HG03520 (cell line): ENCODE data around the gene COL27A1.

Source experiments
- ATAC-seq: cut with Tn5 transposase; IDR thresholded peaks from one replicate; pipeline ENCODE4 v1.9.1; 2021; ENCODE audit warnings: mild to moderate bottlenecking, moderate library complexity; ENCODE audit not compliant: unreplicated experiment

The COL27A1 gene

DNA sequence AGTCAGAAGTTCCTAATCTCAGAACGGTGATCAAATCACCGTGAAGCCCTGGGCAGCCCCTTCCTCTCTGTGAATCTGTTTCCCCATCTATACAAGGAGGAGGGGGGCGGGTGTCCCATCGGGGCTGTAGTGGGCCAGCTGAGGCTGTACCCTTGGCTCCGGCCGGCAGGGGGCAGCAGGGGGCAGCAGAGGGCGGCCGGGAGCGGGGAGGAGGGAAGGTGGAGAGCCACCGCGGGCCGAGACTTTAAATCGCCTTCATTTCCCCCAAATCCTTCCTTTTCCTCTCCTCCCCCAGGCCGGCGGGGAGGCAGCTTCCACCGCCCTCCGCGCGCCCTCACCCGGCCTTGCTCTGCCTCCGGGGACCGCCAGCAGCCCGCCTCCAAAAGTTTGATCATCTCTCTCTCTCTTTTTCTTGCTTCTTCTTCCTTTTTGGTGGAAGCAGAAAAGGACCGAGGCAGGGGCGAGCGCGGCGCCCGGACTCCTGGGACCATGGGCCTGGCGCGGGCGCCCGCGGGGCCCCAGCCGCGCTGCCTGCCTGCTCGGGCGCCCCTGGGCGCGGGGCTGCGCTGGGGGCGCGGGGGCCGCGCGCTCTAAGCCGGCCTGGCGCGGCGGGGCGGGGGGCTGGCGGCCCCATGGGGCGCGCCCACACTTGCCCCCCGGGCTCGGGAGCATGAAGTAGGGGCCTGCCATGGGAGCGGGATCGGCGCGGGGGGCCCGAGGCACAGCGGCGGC, at the start of gene COL27A1:
TSS of gene COL27A1 (plus strand) at position 275 of the 732 bp plus-strand sequence. CDS start at position 689, 414 bp downstream.
- peak; percentile 70 for ATAC-seq

DNA sequence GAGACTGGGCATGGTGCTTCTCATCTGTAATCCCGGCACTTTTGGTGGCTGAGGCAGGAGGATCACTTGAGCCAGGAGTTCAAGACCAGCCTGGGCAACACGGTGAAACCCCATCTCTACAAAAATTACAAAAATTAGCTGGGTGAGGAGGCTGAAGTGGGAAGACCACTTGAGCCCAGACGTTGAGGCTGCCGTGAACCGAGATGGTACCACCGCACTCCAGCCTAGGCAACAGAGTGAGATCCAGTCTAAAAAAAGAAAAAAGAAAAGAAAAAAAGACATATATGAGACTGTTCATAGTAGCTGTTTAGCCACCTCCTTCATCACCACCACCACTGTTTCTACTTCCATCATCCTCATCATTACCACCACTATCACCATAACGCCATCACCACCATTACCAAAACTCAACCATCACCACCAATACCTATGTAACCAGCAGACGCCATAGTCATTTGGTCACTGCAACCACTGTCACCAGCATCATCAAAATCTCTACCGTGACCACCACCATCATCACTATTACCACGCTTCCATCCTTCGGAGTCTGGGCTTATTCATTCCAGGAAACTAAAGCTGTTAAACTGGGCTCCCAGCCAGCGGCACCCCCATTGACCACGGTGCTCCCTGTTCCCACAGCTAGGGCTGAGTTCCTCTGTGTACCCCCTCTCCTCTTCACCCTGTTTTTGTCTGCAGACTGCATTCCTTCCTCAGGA, 47.9 kb upstream of the COL27A1 start:
- ATAC-seq: no peak

DNA sequence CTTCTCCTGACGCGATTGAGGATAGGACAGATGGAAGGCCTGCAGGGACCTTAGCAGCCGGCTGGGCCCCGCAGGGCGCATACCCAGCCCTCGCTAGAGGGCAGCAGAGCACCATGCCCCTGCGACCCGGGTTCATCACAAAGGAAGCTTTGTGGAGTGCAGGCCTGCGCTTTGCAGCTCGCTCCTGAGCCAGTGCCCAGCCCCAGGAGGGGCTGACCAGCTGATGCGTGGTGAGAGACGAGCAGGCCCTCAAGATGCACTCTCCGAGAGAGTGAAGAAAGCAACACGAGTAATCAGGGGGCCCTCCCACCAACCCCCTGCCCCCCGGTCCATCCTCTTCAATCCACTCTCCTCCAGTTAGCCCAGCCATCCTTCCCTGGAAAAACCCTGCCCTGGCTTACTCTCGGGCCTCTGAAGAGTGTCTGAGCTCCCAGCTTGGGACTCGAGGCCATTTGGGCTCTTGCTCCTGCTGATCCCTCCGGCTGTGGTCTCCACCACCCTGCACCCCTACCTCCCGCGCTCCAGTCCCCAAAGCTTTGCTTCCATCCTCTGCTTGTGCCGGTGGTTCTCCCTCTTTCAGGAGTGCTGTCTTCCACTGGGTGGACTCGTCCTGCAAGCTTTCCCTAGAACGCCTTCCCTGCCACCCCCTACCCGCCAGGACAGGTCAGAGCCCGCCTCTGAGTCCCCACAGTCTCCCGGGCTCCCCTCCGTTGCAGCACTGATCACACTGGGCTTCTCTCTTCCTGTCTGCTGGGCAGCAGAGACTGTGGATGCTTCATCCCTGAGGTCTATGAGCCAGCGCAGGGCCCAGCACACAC, 47.1 kb upstream of the COL27A1 start:
- ATAC-seq: peak; percentile 76

DNA sequence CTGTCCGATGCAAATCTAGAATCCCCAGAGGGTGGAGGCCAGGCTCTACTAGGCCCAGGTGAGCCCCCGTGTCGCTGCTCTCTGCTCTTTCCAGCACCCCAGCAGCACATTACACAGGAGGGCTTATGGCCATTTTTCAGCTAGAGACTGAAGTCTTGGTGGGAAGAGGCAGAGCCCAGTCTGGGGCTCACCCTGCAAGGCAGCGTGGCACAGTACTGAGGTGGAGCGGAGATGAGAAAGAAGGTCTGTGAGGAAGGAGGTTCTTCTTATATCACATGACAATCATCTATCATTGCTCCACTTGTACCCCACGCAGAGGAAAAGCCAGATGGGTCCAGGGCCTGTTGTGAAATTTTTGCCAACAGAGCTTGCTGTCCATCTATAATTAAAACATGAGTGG, 46.2 kb upstream of the COL27A1 start:
- ATAC-seq: no peak

DNA sequence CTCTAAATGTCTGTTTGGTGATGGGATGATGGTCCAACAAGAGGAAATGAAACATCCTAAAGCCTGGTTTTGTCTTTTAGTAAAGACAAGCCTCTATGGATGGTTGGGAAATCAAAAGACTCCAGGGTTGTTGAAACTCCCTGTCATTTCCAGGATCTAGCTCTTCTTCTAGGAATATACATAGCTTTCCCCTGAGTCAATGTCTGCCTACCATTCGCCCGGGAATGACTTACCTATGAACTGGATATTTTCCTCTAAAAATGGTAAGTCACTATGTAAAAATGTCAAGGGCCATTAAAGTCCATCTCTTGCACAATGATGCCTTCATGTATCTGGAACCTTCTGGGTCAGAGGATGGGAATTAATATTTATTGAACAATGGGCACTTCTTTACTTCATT, 45.2 kb upstream of the COL27A1 start:
- ATAC-seq: no peak

DNA sequence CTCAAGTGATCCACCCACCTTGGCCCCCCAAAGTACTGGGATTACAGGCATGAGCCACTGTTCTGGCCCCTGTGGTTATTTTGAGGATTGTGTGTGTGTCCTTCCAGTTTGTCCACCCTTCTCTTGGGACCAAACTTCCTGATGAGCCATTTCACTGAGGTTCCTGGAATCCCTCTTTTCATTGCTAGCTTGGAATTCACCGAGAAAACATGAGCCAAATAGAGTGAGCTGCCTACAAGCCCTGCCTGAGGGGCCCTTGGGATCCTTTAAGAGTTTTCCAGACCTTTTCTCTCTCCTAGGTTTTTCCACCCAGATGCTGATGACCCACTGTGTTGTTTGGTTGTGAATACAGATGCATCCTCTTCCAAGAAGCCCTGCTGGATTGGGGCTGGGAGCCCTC, 43.0 kb upstream of the COL27A1 start:
- ATAC-seq: no peak

DNA sequence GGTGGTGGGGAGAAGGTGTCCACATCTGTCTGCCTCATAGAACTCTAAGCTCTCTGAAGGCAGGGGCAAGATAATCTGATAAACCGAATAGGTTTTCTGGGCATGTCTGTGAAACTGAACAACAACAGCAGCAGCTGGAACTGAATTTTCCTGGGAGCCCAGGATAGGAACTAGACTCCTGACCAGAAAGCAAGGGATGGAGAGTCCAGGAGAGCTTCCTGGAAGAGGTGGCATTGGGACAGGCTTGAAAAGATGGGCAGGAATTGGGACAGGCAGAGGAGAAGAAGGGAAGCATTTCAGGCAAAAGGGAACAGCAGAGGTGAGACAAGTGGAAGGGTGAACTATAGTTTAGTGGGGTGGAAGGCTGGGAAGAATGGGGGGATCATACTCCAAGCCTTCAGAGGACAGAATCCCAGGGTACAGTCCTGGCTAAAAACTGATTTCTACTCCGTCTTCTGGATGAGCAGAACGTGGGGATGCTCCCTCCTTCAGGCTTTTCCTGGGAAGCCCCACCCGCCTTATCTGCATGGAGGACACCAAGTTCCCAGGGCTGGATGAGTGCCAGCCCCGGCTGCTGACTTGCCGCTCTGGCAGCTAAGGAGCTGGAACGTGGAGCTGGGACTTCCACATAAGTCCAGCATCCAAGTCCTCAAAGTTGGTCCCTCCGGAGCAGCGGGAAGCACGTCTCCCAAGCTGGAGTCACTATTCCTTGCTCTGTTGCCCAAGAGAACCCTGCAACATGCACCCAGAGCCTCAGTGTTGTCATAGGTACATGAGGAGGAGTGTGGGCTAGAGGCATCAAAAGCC, 42.4 kb upstream of the COL27A1 start:
- ATAC-seq: no peak

DNA sequence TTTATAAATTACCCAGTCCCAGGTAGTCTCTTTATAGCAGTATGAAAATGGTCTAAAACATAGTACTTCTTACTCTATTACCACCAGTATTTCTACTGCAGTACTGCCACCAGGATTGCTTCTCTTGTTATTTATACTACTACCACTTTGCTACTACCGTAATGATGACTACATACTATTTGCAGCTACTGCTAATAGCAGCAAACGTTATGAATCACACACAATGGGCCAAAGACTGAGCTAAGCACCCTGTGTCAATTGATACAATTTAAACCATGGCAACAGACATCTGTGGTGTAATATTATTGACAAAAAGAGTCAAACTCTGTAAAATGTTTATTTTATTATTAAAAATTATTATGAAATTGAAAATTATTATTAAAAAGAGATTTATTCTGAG, 41.0 kb upstream of the COL27A1 start:
- ATAC-seq: no peak

DNA sequence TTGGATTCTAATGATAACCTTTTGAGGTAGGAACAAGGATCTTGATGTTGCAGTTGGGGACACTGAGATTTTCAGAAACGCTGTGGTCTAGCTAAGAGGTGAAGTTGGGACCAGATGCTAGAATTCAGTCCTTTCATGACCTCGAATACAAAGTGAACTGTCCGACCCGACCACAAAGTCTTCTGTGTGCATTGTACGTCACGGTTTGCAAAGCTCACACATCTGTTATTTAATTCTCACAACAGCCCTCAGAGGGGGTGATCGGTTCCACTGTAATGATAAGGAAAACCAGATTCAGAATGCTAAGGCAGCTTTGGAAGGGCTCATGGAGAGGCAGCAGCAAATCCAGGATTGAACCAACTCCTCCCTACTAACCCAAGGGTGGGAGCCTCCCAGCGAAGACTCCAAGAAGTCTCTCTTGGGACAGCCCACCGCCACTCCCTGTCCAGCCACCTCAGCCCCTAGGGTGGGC, 39.6 kb upstream of the COL27A1 start:
- no peak for ATAC-seq

DNA sequence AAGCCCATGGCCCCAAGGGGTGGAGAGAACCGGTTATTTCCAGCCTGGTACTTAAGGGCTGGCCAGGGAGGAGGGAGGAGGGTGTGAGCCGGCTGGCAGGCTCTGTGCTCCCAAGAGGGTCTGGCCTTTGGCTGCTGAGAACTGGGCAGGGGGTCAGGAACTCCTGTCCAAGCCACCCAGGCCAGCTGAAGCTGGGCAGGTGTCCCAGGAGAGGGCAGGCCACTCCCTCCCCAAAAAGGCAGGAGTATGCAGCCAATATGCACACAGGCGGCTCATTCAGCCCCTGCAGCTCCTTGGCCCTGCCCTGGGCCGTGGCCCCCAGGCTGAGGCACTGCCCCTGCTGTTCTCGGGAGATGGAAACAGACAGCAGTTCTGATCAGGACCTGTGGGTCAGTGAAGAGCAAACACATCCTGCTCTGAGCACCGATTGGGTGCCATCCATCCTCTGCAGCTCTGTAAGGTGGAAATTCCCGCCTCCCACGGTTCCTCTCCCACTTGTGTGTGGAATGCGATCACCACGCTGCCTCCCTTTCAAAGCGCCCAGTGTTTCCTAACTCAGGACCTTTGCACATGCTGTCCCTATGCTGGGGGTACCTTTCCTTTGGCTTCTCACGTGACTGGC, 39.1 kb upstream of the COL27A1 start:
- no peak for ATAC-seq

DNA sequence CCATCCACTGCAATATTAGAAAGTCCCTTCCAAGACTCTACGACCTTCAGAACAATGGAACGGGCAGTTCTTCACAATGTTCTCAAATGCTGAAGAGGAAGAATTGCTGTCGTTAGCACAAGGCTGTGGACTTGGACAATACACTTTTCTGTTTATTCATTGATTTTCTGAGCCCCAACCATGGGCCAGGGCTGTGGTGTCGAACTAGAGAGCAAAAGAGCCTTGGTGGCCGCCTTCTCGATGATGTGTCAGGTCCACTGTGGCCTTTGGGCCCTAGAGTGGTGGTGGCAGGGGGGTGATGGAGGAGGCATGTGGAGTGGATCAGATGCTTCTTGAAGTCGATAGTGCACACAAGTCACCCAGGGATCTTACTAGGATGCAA, 37.7 kb upstream of the COL27A1 start:
- ATAC-seq: no peak

DNA sequence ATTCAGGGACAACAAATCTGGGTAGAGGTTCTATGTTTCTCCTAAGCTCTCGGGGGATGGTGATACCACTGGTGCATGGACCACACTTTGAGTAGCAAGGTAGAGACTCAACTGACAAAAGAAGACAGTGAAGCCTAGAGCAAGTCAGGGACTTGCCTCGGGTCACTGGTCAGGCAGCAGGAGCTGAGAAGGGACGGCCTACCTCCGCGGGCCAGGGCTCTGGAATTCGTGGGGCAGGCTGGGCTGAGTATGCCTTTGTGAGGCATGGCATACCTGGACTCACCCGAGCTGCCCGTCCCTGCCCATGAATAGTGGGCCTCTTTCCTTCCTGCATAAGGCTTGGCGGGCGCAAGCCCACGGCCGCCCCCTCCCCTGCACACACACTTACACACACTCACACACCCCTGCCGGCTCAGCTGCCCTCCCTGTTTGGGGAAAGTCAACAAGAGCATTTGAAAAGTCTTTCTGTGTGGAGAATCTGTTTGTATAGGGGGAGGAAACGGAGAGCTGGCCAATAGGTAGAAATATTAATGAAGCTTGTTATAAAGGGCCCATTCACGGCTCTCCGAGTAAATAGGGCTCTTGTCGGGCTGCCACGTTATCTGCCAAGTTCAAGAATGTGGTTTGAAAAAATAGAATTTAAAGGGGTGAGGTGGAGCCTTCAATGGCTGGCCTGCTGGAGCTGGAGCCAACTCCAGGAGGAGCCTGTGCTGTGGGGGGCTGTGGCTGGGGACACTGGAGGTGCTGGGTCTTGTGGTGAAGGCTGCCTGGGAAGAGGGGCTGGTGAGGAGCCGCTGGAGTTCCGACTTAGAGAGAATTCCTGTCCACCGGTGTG, 37.1 kb upstream of the COL27A1 start:
- no peak for ATAC-seq

DNA sequence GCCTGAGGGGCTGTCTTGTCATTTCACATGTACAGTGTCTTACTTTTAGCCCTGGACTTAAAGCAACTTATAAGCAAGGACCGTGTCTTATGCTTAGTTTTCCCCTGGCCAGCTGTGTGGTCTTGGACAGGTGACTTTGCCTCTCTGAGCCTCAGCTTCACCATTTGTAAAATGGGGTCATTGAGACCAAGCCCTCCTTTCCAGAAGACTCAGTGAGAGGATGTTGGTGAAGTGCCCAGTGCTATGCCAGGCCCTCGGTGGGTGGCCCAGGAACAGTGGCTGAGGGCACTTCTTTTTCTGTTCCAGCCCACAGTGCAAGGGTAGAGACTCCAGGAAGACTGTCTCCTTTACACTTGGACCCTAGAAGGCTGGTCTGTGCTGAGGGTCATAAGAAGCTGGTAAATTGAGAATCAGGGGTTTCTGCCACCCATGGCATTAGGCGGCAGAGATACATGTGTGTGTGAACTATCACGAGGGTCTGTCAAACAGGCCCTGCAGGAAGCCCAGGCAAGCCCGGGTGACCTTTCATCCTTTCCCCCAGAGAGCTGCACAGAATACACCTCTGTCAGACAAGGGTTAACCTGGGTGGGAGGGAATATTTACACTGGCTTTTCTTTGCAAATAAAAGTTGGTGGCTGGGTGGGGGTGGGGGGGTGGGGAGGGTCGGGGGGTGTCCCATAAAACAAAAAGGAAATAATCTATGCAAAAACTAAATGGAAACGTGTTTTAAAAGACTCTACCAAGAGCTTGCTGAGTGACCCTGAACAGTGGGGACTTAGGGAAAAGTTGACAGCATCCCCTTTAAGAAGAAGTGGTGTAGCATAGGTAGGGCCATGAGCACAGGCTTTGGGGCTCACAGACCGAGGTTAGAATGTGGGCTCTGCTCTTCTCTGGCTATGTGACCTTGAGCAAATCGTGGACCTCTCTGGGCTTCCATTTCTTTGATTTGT, 35.8 kb upstream of the COL27A1 start:
- ATAC-seq: no peak

DNA sequence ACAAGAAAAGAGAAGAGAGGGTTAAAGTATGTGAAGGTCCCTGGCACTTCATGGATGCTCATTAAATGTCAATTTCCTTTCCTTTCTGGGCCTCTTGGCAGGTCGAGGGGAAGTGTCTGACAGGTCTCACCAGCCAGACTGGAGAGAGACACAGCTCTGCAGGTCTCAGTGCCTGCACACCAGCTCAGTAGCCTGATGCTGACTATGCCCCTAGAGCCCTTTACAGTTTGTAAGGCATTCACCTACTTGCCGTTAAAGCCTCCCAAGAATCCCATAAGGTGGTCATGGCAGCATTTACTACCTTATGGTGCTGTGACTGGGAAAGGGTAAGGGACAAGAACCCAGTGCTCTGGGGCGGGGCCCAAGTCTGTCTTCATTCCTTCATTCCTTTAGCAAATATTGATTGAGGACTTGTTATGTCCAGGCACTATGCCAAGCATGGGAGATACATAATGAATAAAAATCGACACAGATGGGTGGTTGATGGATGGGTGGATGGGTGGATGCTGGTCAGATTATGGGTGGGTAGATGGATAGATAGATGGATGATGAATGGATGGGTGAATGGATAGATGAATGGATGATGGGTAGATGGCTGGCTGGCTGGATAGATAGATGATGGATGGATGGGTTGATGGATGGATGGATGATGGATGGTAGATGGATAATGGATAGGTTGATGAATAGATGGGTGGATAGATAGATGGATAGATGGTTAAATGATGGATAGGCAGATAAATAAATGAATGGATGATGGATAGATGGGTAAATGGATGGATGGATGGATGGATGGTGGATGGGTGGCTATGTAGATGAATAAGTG, 34.9 kb upstream of the COL27A1 start:
- ATAC-seq: no peak

DNA sequence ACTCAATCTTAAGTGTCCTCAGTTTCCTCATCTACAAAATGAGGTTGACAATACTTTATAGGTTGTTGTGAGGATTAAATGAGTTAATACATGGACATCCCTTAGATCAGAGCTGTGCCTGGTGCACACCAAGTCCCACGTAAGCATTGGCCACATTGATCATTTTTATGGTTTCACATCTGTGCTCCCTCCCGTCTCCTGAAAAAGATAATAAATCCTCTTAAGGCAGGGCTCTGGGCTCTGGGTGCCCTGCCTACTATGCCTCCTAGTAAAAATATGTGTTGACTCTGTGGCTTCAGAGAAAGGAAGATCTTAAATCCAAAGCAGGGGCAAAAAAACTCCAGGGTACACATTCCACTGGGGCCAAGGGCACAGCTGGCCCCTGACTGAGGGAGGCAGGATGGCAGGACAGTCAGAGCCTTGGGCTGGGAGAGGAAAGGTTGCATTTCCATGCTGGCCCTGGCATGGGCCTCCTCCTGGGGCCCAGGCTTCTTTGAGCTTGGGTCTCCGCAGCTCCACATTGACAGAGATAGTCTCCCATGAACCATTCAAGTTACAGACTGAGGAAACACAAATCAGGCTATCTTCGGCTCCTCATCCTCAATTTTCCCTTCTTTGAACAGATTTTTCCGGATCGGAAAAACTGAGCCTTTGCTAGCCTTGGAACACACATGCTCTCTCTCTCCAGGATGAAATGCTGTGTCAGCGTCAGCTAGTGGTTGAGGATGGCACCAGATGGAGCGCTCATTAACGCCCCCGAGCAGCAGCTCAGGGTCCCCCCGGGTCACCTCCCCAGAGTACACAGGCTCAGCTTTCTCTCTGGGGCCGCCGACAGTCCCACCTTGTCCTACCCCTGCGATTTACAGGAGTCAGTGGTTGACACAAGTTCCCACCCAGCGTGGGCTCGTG, 33.9 kb upstream of the COL27A1 start:
- no peak for ATAC-seq
